Mammary epithelial cell (primary cell): ENCODE data around the gene GUF1.

Experiments used
- EZH2 ChIP-seq: IDR thresholded peaks from 2 replicates; pipeline ENCODE4 v1.6.1; 2012; ENCODE audit warnings: low read length, inconsistent platforms, borderline replicate concordance
- TF ChIP-seq, protein P1 (sequence below), 2 donors: IDR thresholded peaks in 1 of 2; conservative IDR thresholded peaks in 1 of 2; 2 replicates each; pipeline ENCODE4 v1.5.1; 2011 to 2012; ENCODE audit warnings: inconsistent platforms in 2 of 2, low read length in 2 of 2, mild to moderate bottlenecking in 2 of 2, control low read depth in 1 of 2, low read depth in 1 of 2; ENCODE audit not compliant: insufficient read depth in 1 of 2; ENCODE audit errors: extremely low read depth in 1 of 2

DNA sequence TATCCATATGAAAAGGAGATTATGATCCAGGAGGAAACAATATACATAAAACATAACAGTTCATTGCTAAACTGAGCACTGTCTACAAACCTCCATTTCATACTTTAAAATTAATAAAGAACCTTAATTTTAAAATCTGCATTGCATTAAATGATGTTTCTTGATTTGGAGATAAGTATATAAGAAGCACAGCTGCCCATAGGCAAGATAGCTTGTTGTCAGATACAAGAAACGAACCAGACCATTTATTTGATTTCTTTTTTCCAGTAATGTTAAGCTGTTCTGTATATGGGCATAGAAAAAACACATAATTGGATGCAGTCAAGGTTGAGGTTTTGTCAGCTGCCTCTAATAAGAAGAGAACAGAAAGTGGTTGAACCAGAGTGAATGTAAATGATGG, 6.4 kb downstream of the GUF1 start:
- TF ChIP-seq, protein P1, sequence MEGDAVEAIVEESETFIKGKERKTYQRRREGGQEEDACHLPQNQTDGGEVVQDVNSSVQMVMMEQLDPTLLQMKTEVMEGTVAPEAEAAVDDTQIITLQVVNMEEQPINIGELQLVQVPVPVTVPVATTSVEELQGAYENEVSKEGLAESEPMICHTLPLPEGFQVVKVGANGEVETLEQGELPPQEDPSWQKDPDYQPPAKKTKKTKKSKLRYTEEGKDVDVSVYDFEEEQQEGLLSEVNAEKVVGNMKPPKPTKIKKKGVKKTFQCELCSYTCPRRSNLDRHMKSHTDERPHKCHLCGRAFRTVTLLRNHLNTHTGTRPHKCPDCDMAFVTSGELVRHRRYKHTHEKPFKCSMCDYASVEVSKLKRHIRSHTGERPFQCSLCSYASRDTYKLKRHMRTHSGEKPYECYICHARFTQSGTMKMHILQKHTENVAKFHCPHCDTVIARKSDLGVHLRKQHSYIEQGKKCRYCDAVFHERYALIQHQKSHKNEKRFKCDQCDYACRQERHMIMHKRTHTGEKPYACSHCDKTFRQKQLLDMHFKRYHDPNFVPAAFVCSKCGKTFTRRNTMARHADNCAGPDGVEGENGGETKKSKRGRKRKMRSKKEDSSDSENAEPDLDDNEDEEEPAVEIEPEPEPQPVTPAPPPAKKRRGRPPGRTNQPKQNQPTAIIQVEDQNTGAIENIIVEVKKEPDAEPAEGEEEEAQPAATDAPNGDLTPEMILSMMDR (conservative IDR thresholded peaks at IDR 0.05 in 1 of 2, IDR thresholded peaks at IDR 0.05 in 1 of 2; ENCODE audit: extremely low read depth in 1 of 2, insufficient read depth in 1 of 2, low read depth in 1 of 2, low read length in 2 of 2) = no peak
- no peak for TF ChIP-seq EZH2
